ENCODE measurements around the gene ATXN7L3.
A peak's percentile ranks its signal among the peaks of the same experiment; 100 is the strongest.

ATXN7L3 gene

GRCh38 chr17:44200478-44201155 lies 933 bp upstream of the ATXN7L3 start:
- no peak for DNase-seq

- DNase-seq, result peak; percentile 50
Observed at GRCh38 chr17:44198721-44199552, 747 bp downstream of the ATXN7L3 start.

GRCh38 chr17:44197980-44198720 lies 1.5 kb downstream of the ATXN7L3 start:
- no peak for DNase-seq

GRCh38 chr17:44197107-44197506 lies 2.6 kb downstream of the ATXN7L3 start:
- DNase-seq, result no peak

GRCh38 chr17:44193326-44194084 lies 6.2 kb downstream of the ATXN7L3 start:
- DNase-seq, result no peak

GRCh38 chr17:44192750-44193149 lies 6.9 kb downstream of the ATXN7L3 start:
- no peak for DNase-seq

- DNase-seq, result no peak
Observed at GRCh38 chr17:44191941-44192496, 7.7 kb downstream of the ATXN7L3 start.

GRCh38 chr17:44191369-44191768 lies 8.3 kb downstream of the ATXN7L3 start:
- no peak for DNase-seq

GRCh38 chr17:44190481-44190880 lies 9.2 kb downstream of the ATXN7L3 start:
- DNase-seq, result no peak

- DNase-seq, result no peak
Observed at GRCh38 chr17:44188576-44189403, 10.9 kb downstream of the ATXN7L3 start.

- peak; percentile 85 for DNase-seq
Observed at GRCh38 chr17:44187131-44187899, 12.4 kb downstream of the ATXN7L3 start.

GRCh38 chr17:44186307-44187130 lies 13.2 kb downstream of the ATXN7L3 start, which contains the start of gene TMUB2:
TMUB2 (plus strand) TSS chr17:44186972; CDS start chr17:44187709, 737 bp downstream.
- DNase-seq, result peak; percentile 98

- no peak for DNase-seq
Observed at GRCh38 chr17:44184212-44184810, 15.4 kb downstream of the ATXN7L3 start.

- DNase-seq, result no peak
Observed at GRCh38 chr17:44183024-44183423, 16.7 kb downstream of the ATXN7L3 start.

- DNase-seq, result no peak
Observed at GRCh38 chr17:44178133-44178532, 21.6 kb downstream of the ATXN7L3 start.

GRCh38 chr17:44177640-44178039 lies 22.0 kb downstream of the ATXN7L3 start:
- no peak for DNase-seq

GRCh38 chr17:44176671-44177501 lies 22.8 kb downstream of the ATXN7L3 start:
- no peak for DNase-seq

- no peak for DNase-seq
Observed at GRCh38 chr17:44176257-44176656, 23.4 kb downstream of the ATXN7L3 start.
